Keratinocyte (primary cell): Measurements from ENCODE around the gene MRPS22.

Source experiments
- CTCF ChIP-seq, 3 experiments: IDR thresholded peaks in 1 of 3; conservative IDR thresholded peaks in 1 of 3; optimal IDR thresholded peaks in 1 of 3; 2 replicates in 2 of 3; 3 replicates in 1 of 3; pipeline versions ENCODE3 to v1.5.1; 2011; ENCODE audit warnings: low read length in 3 of 3, mild to moderate bottlenecking in 3 of 3, moderate library complexity in 2 of 3, control low read depth in 1 of 3, inconsistent platforms in 1 of 3; ENCODE audit not compliant: insufficient read depth in 2 of 3; ENCODE audit errors: extremely low read depth in 1 of 3
- EZH2 ChIP-seq: IDR thresholded peaks from one replicate; pipeline ENCODE4 v1.6.1; 2012; ENCODE audit warnings: inconsistent platforms, mild to moderate bottlenecking, low read length, moderate library complexity

GRCh38 chr3:139304383-139304782, 39.4 kb upstream of the MRPS22 start:
- no peak for TF ChIP-seq CTCF (optimal IDR thresholded peaks at IDR 0.05 in 1 of 3, IDR thresholded peaks at IDR 0.05 in 1 of 3, conservative IDR thresholded peaks at IDR 0.05 in 1 of 3; ENCODE audit: extremely low read depth in 1 of 3, insufficient read depth in 2 of 3, low read length in 3 of 3)
- no peak for TF ChIP-seq EZH2
